AML-193 (cell line): ENCODE results near the gene FXYD5.
A peak's percentile ranks its signal among the peaks of the same experiment; 100 is the strongest.
"Not testable (repeated sequence)": the region's sequence is repeated elsewhere in the genome, so short reads cannot be mapped to it uniquely, and the experiment has no call there.

ENCODE experiments used
- DNase-seq, 2 experiments: peaks; one replicate each; lab custom pipeline; 2025; lab: John Stamatoyannopoulos, UW

FXYD5 gene

GRCh38 chr19:35177377-35178274 is 23.1 kb downstream of the FXYD5 start:
- DNase-seq: no peak

GRCh38 chr19:35178701-35179100 is 24.2 kb downstream of the FXYD5 start:
- no peak for DNase-seq

- DNase-seq: no peak
Measured at GRCh38 chr19:35179830-35180229, 25.3 kb downstream of the FXYD5 start.

GRCh38 chr19:35181387-35181786 is 26.9 kb downstream of the FXYD5 start:
- no peak for DNase-seq

GRCh38 chr19:35184267-35184666 is 29.7 kb downstream of the FXYD5 start:
- DNase-seq: no peak

- no peak for DNase-seq
Measured at GRCh38 chr19:35184884-35185283, 30.3 kb downstream of the FXYD5 start.

- DNase-seq: no peak
Measured at GRCh38 chr19:35194012-35194984, 39.8 kb downstream of the FXYD5 start.

- DNase-seq: no peak
Measured at GRCh38 chr19:35195830-35196229, 41.3 kb downstream of the FXYD5 start.

GRCh38 chr19:35196861-35197260 is 42.3 kb downstream of the FXYD5 start:
- DNase-seq: not testable (repeated sequence)

- no peak for DNase-seq
Measured at GRCh38 chr19:35199481-35199880, 44.9 kb downstream of the FXYD5 start.

GRCh38 chr19:35202722-35203688 is 48.5 kb downstream of the FXYD5 start:
- no peak for DNase-seq

GRCh38 chr19:35204799-35205732 is 50.5 kb downstream of the FXYD5 start:
- DNase-seq: peak; percentile 25 to 46

GRCh38 chr19:35205733-35206323 is 51.3 kb downstream of the FXYD5 start:
- no peak for DNase-seq

- no peak for DNase-seq
Measured at GRCh38 chr19:35206379-35206778, 51.8 kb downstream of the FXYD5 start.

- no peak for DNase-seq
Measured at GRCh38 chr19:35206855-35207254, 52.3 kb downstream of the FXYD5 start.

- DNase-seq: no peak
Measured at GRCh38 chr19:35207391-35207871, 52.9 kb downstream of the FXYD5 start.

- DNase-seq: no peak
Measured at GRCh38 chr19:35208121-35208520, 53.6 kb downstream of the FXYD5 start.

GRCh38 chr19:35209646-35210045 is 55.1 kb downstream of the FXYD5 start:
- no peak for DNase-seq

GRCh38 chr19:35211545-35212230 is 57.2 kb downstream of the FXYD5 start:
- peak; percentile 46 to 47 for DNase-seq
